ENCODE data around the gene KCNK4. TPM values are rescaled to one million over a fixed set of nuclear protein-coding genes. Genes with fewer than 3 reads are reported as not detected.

KCNK4 gene
- total RNA-seq, 1 experiment from 2014 or later = not detected

DNA sequence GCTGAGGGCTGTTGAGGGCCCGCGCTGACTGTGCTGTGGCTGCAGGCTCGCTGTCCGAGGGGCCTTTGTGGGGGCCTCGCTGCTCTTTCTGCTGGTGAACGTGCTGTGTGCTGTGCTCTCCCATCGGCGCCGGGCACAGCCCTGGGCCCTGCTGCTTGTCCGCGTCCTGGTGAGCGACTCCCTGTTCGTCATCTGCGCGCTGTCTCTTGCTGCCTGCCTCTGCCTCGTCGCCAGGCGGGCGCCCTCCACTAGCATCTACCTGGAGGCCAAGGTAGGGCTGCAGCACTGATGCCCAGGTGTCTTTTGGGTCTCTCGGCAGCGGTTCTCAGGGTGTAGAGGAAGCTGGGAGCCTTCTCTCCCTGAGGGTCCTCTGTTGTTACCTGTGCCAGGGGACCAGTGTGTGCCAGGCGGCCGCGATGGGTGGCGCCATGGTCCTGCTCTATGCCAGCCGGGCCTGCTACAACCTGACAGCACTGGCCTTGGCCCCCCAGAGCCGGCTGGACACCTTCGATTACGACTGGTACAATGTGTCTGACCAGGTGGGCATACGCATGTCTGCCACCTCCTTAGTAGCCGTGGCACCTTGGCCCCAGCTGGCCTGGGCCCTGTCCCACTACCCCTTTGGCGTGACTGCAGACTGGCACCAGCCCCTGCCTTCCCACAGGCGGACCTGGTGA, 3.3 kb upstream of the KCNK4 start:
- Histone ChIP-seq H3K9me3 (replicated peaks) (no peaks in the 10 kb centered on the region), H3K27me3 (peaks cover 4% of the 10 kb centered on the region; the same call in 1 of the 2 replicates), H3K36me3 (no peaks in the 10 kb centered on the region), H3K27ac (no peak overlapping the region), H3K4me3 (no peak overlapping the region), H3K4me1 (no peaks in the 10 kb centered on the region)
- DNase-seq = no peak

DNA sequence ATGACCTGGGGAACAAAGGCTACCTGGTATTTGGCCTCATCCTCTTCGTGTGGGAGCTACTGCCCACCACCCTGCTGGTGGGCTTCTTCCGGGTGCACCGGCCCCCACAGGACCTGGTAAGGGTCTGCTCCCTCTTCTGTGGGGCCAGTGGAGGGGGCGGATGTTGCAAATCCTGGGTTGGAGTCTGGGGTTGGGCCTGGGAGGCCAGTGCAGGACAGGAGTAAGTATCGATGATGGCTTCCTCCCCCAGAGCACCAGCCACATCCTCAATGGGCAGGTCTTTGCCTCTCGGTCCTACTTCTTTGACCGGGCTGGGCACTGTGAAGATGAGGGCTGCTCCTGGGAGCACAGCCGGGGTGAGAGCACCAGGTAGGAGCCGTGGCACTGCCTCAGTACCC, 2.8 kb upstream of the KCNK4 start:
- DNase-seq = no peak
- H3K4me3 ChIP-seq = no peak overlapping the region
- H3K4me1 ChIP-seq = no peaks in the 10 kb centered on the region
- no peaks in the 10 kb centered on the region for H3K9me3 ChIP-seq (replicated peaks)
- peaks cover 4% of the 10 kb centered on the region; the same call in 1 of the 2 replicates for H3K27me3 ChIP-seq
- H3K27ac ChIP-seq = no peak overlapping the region
- H3K36me3 ChIP-seq = no peaks in the 10 kb centered on the region

DNA sequence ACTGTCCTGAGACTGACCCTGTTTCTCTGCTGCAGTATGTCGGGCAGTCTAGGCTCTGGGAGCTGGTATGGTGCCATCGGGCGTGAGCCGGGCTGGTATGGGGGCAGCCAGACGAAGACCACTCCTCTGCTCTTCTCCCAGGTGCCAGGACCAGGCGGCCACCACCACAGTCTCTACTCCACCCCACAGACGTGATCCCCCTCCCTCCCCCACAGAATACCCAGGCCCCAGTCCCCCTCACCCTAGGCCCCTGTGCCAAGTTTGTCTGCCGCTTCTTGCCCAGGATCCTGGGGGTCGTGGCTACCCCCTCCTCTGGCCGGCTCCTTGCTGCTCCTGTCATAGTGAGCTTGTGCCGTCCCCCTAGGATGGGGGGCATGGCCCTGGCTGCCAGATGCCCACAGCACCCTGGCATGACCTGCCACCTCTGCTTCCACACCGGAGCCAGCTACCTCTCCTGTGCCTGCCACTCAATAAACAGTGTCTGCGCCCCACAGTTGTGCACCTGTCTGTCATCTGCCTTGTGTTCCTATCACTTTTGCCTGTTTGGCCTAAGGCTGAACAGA, 2.0 kb upstream of the KCNK4 start:
- Histone ChIP-seq H3K36me3 (no peaks in the 10 kb centered on the region), H3K9me3 (replicated peaks) (no peaks in the 10 kb centered on the region), H3K27ac (no peak overlapping the region), H3K27me3 (peaks cover 4% of the 10 kb centered on the region; the same call in 1 of the 2 replicates), H3K4me3 (no peak overlapping the region), H3K4me1 (no peaks in the 10 kb centered on the region)
- no peak for DNase-seq

DNA sequence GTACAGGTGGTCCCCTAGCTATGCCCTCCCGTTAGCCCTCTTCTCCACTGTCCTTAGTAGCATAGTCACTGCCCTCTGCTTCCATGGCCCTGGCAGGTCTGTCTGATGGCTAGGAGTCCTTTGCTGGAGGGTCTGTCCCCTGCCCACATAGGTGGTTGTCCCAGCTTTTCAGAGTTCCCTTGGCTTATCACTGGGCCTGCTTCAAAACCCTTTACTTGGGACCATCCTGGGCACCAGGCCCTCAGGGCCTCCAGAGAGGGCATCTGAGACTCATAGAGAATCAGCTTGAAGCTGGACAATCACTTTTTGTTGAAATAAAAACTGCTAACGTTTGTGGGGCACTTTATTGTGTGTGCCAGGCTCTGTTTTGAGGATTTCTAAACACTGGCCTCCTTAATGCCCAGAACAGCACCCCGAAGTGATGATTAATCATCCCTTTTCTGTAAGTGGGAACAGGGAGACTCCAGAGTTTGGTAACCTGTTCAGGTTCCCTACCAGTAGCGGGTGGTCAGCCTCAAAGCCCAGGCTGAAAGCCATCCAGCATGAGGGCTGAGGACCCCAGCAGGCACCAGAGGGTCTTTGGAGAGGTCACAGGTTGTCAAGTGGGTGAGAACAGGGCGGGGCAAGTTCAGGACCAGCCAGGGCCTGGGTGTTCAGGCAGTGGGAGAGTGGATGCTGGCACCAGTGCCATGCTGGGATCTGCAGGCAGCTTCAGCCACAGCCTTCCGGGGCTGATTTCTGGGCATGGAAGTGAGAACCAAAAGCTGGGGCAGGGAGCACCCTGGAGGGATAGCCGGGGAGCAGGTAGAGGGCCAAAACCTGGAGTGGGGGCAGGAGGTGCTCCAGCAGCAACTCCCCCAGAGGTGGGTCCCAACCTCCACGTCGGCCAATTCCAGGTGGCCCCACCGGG, 495 bp upstream of the KCNK4 start:
- Histone ChIP-seq H3K27ac (no peak overlapping the region), H3K27me3 (peaks cover 4% of the 10 kb centered on the region; the same call in 1 of the 2 replicates), H3K9me3 (replicated peaks) (no peaks in the 10 kb centered on the region), H3K4me1 (no peaks in the 10 kb centered on the region), H3K36me3 (no peaks in the 10 kb centered on the region), H3K4me3 (no peak overlapping the region)
- no peak for DNase-seq

DNA sequence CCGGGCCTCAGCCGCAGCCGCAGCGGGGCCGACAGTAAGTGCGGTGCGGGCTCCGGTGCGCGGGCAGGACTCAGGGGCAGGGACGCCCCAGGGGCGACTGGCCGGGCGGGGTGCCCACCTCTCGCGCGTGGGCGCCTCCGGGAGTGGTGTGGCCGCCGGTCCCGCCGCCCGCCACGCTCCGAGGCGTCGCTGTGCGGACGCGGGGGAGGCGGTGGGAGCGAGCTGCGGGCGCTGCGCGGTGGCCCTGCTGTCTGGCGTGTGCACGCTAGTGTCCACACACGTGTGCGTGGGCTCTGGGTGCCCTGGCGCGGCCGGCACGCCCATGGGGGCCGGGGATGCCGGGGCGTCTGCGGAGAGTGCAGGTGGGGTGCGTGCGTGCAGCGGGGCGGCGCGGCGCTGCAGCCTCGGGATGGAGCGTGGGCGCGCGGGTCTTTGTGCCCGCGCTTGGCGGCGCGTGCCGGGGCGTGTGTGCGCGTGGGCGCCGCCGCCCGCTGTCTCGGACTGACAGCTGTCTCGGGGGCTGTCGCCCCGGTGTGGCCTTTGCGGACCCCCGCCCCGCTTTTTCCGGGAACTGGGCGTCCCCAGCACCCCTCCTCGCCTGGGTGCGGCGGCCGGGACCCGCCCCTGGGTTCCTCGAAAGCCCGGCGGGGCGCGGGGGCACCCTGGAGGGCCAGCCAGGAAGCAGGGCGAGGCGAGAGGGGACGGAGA, 804 bp downstream of the KCNK4 start:
- H3K27ac ChIP-seq = no peak overlapping the region

DNA sequence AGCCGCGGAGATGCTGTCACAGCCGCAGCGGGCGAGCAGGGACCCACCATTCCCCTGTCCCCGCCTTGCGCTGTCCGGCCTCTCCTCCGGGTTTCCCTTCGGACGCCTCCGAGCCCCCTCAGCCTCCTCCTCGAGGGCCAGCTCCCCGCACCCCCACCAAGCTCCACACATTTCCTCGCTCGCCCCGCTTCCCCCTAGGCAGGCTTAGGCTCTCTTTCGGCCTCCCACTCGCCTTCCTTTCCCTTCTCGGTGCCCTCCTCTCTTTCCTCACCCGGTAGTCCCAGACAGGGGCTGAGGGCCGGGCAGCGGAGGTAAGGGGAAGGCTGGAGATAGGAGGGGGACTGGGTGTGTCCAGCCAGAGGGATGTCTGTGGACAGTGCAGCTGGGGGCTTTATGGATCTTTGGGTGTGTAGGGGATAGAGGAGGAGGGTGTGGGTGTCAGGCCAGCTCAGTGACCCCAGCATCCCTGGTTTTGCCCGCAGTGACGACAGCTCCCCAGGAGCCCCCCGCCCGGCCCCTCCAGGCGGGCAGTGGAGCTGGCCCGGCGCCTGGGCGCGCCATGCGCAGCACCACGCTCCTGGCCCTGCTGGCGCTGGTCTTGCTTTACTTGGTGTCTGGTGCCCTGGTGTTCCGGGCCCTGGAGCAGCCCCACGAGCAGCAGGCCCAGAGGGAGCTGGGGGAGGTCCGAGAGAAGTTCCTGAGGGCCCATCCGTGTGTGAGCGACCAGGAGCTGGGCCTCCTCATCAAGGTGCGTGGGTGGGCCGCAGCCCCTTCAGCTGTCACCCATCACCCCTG, 1.6 kb downstream of the KCNK4 start:
- no peaks in the 10 kb centered on the region for H3K36me3 ChIP-seq
- H3K4me1 ChIP-seq = no peaks in the 10 kb centered on the region
- H3K27ac ChIP-seq = no peak overlapping the region
- H3K27me3 ChIP-seq = peaks cover 6% of the 10 kb centered on the region; the same call in 1 of the 2 replicates
- no peak for DNase-seq
- no peak overlapping the region for H3K4me3 ChIP-seq
- no peaks in the 10 kb centered on the region for H3K9me3 ChIP-seq (replicated peaks)

More for the DNA sequence above, 804 bp downstream of the KCNK4 start:
- peaks cover 4% of the 10 kb centered on the region; the same call in 1 of the 2 replicates for H3K27me3 ChIP-seq
- DNase-seq = no peak
- H3K36me3 ChIP-seq = no peaks in the 10 kb centered on the region
- no peak overlapping the region for H3K4me3 ChIP-seq
- no peaks in the 10 kb centered on the region for H3K4me1 ChIP-seq
- H3K9me3 ChIP-seq (replicated peaks) = no peaks in the 10 kb centered on the region

DNA sequence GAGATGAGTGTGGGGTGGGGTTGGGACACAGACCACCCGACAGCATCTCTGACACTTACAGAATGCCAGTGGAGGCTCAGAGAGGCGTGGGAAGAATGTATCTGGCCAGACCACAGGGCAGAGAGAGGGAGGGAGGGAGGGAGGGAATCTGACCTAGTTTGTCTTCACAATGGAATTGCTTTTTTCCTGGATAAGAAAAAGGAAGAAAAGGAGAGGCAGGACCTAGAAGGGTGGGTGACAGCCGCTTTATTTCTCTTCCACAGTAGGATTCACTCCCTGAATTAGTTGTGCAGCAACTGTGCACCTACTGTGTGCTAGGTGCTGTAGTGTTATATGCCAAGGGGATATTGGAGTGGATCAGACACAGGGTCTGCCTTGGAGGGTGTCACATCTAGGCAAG, 3.7 kb downstream of the KCNK4 start:
- no peak overlapping the region for H3K4me3 ChIP-seq
- DNase-seq = no peak
- H3K27ac ChIP-seq = no peak overlapping the region
- H3K36me3 ChIP-seq = no peaks in the 10 kb centered on the region
- H3K27me3 ChIP-seq = peaks cover 9% of the 10 kb centered on the region
- no peaks in the 10 kb centered on the region for H3K4me1 ChIP-seq
- H3K9me3 ChIP-seq (replicated peaks) = no peaks in the 10 kb centered on the region

DNA sequence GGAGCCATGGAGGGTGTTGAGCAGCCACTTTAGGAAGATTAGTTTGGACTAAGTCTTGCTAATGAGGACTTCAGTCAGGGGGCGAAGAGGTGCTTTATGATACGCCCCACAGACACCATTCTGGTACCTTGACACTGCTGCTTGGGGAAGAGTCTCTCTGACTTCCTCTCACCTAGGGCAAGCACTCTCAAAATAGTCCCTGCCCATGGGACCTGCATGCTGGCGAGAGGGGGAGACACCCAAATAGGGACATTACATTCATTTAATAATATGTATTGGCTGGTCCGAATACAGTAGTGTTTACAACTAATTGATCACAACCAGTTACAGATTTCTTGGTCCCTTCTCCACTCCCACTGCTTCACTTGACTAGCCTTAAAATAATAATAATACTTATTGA, 4.7 kb downstream of the KCNK4 start:
- no peaks in the 10 kb centered on the region for H3K36me3 ChIP-seq
- H3K4me3 ChIP-seq = no peak overlapping the region
- H3K27me3 ChIP-seq = peaks cover 17% of the 10 kb centered on the region
- H3K4me1 ChIP-seq = no peaks in the 10 kb centered on the region
- H3K27ac ChIP-seq = no peak overlapping the region
- DNase-seq = no peak
- no peaks in the 10 kb centered on the region for H3K9me3 ChIP-seq (replicated peaks)

DNA sequence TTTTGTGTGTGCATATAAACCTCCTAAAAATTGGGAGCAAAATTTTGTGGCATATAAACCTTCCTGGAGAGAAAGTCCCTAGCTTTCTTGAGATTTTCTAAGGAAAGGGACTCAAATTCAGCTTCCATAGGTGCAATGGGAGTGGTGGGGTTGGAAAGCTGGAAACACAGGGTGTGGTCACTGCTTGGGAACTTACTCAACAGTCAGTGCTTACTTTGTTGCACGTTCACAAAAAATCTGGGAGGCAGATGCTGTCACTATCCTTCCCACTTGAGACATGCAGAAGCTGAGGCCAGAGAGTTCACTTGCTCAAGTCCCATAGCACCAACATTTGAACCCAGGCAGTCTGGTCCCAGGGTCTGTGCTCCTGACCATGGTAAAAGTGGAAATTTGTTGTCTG, 5.1 kb downstream of the KCNK4 start:
- DNase-seq = no peak
- H3K27ac ChIP-seq = no peak overlapping the region
- peaks cover 17% of the 10 kb centered on the region for H3K27me3 ChIP-seq
- H3K4me1 ChIP-seq = no peaks in the 10 kb centered on the region
- H3K36me3 ChIP-seq = no peaks in the 10 kb centered on the region
- H3K4me3 ChIP-seq = no peak overlapping the region
- no peaks in the 10 kb centered on the region for H3K9me3 ChIP-seq (replicated peaks)

DNA sequence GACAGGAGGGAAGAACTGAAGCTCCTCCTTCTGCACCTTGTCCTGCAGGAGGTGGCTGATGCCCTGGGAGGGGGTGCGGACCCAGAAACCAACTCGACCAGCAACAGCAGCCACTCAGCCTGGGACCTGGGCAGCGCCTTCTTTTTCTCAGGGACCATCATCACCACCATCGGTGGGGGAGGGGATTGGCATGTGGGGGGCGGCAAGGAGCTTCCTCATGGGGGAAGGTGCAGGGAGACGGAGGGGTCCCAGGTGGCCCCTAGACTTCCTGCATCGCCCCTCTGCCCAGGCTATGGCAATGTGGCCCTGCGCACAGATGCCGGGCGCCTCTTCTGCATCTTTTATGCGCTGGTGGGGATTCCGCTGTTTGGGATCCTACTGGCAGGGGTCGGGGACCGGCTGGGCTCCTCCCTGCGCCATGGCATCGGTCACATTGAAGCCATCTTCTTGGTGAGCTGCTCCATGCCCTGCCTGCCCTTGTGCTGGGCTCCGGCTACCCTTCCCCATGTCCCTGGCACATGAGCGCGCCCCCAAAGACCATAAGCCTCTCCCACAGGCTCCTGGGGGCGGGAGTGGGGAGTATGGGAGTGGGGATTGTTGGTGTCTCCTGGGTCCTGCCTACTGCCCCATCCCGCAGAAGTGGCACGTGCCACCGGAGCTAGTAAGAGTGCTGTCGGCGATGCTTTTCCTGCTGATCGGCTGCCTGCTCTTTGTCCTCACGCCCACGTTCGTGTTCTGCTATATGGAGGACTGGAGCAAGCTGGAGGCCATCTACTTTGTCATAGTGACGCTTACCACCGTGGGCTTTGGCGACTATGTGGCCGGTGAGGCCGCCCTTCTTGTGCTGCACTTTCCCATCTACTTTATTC, 6.0 kb downstream of the KCNK4 start:
- Histone ChIP-seq H3K36me3 (no peaks in the 10 kb centered on the region), H3K27ac (no peak overlapping the region), H3K27me3 (peaks cover 17% of the 10 kb centered on the region), H3K4me3 (no peak overlapping the region), H3K4me1 (no peaks in the 10 kb centered on the region), H3K9me3 (replicated peaks) (no peaks in the 10 kb centered on the region)
- DNase-seq = no peak

DNA sequence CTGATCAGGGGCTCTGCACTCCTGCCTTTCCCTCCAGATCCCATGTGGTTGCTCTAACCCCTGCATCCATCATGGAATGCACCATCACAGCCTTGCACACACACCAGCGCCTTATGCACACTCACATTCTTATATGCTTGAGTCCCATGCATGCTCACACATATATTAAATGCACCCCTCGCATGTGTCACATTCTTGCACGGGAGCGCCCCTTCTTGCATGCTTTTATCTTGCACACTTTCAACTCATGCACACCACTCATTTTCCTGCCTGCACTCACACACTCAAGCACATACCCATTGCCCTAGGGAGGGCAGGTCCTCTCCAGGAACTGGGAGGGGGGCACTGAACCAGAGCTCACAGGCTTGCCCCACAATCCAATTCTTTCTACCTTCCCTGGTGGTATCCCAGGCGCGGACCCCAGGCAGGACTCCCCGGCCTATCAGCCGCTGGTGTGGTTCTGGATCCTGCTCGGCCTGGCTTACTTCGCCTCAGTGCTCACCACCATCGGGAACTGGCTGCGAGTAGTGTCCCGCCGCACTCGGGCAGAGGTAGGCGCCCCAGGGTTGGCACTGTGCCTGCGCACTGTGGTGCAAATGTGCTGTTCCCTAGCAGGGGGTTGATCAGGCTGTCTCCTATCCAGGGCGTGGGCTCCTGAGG, 6.7 kb downstream of the KCNK4 start:
- Histone ChIP-seq H3K4me1 (no peaks in the 10 kb centered on the region), H3K27ac (no peak overlapping the region), H3K4me3 (no peak overlapping the region), H3K27me3 (peaks cover 13% of the 10 kb centered on the region), H3K9me3 (replicated peaks) (no peaks in the 10 kb centered on the region), H3K36me3 (no peaks in the 10 kb centered on the region)
- DNase-seq = no peak

DNA sequence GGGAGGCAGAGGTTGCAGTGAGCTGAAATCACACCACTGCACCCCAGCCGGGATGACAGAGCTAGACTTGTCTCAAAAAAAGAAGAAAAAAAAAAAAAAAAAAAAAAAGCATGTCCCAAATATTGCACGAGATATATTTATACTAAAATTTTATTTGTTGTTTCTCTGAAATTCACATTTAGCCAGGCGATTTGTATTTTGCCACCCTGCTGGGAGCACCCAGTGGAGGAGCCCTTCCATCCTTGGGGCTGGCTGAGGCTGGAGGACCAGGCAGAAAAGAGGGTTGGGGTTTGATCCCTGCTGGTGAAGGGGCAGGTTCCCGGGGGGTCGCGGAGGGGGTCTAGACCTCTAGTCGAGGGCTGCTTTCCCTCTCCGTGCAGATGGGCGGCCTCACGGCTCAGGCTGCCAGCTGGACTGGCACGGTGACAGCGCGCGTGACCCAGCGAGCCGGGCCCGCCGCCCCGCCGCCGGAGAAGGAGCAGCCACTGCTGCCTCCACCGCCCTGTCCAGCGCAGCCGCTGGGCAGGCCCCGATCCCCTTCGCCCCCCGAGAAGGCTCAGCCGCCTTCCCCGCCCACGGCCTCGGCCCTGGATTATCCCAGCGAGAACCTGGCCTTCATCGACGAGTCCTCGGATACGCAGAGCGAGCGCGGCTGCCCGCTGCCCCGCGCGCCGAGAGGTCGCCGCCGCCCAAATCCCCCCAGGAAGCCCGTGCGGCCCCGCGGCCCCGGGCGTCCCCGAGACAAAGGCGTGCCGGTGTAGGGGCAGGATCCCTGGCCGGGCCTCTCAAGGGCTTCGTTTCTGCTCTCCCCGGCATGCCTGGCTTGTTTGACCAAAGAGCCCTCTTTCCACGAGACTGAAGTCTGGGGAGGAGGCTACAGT, 8.1 kb downstream of the KCNK4 start:
- DNase-seq = no peak
- 0 out of 2 replicates have a peak, but pooled peaks cover 3% of the 10 kb centered on the region for H3K4me1 ChIP-seq
- no peaks in the 10 kb centered on the region for H3K9me3 ChIP-seq (replicated peaks)
- no peak overlapping the region for H3K27ac ChIP-seq
- no peaks in the 10 kb centered on the region for H3K36me3 ChIP-seq
- peaks cover 13% of the 10 kb centered on the region for H3K27me3 ChIP-seq
- H3K4me3 ChIP-seq = no peak overlapping the region; the same call in 1 of the 2 replicates
